Mucosa of rectum (tissue), 2 donors: ENCODE results near the gene ATRNL1.

Experiments used
- H3K27ac ChIP-seq, 2 donors: one replicate each; pipeline ENCODE4 v1.7.0; 2013; ENCODE audit warnings: inconsistent platforms in 2 of 2, low read depth in 2 of 2, low read length in 2 of 2
- H3K27me3 ChIP-seq, 2 donors: one replicate each; pipeline ENCODE4 v1.7.0; 2013; ENCODE audit warnings: low read length in 2 of 2; ENCODE audit not compliant: control insufficient read depth in 2 of 2, insufficient read depth in 2 of 2
- H3K36me3 ChIP-seq, 2 donors: one replicate each; pipeline ENCODE4 v1.7.0; 2013; ENCODE audit warnings: low read length in 2 of 2; ENCODE audit not compliant: control insufficient read depth in 2 of 2, insufficient read depth in 2 of 2
- H3K4me1 ChIP-seq, 2 donors: one replicate each; pipeline ENCODE4 v1.7.0; 2013; ENCODE audit warnings: low read length in 2 of 2, mild to moderate bottlenecking in 1 of 2; ENCODE audit not compliant: control insufficient read depth in 2 of 2, insufficient read depth in 2 of 2
- H3K4me3 ChIP-seq, 2 donors: one replicate each; pipeline ENCODE4 v1.7.0; 2013; ENCODE audit warnings: low read length in 2 of 2
- H3K9ac ChIP-seq, 2 donors: one replicate each; pipeline ENCODE4 v1.7.0; 2013; ENCODE audit warnings: low read length in 2 of 2, low read depth in 1 of 2, mild to moderate bottlenecking in 1 of 2
- H3K9me3 ChIP-seq, 2 donors: one replicate each; pipeline ENCODE4 v1.7.0; 2013; ENCODE audit warnings: low read length in 2 of 2; ENCODE audit not compliant: control insufficient read depth in 2 of 2
- donor health status: healthy.
- donor health status: Normal muscosa, but diverticular disease.

Gene ATRNL1

GRCh38 chr10:115653473-115653872 is 560.3 kb downstream of the ATRNL1 start:
- Histone ChIP-seq H3K4me1 (no peaks in the 10 kb centered on the region), H3K9me3 (no peaks in the 10 kb centered on the region), H3K9ac (no peak overlapping the region), H3K36me3 (no peaks in the 10 kb centered on the region), H3K4me3 (no peak overlapping the region), H3K27me3 (no peaks in the 10 kb centered on the region), H3K27ac (no peak overlapping the region)

- no peaks in the 10 kb centered on the region for H3K36me3 ChIP-seq
- no peaks in the 10 kb centered on the region for H3K27me3 ChIP-seq
- H3K9ac ChIP-seq: no peak overlapping the region
- H3K4me1 ChIP-seq: no peaks in the 10 kb centered on the region
- no peak overlapping the region for H3K4me3 ChIP-seq
- no peak overlapping the region for H3K27ac ChIP-seq
- H3K9me3 ChIP-seq: no peaks in the 10 kb centered on the region
Measured at GRCh38 chr10:115654961-115655360, 561.8 kb downstream of the ATRNL1 start.

- Histone ChIP-seq H3K27ac (no peak overlapping the region), H3K27me3 (no peaks in the 10 kb centered on the region), H3K36me3 (no peaks in the 10 kb centered on the region), H3K9ac (no peak overlapping the region), H3K4me3 (no peak overlapping the region), H3K4me1 (no peaks in the 10 kb centered on the region), H3K9me3 (no peaks in the 10 kb centered on the region)
Measured at GRCh38 chr10:115657161-115657860, 564.1 kb downstream of the ATRNL1 start.

GRCh38 chr10:115659616-115660015 is 566.5 kb downstream of the ATRNL1 start:
- no peaks in the 10 kb centered on the region for H3K27me3 ChIP-seq
- H3K4me1 ChIP-seq: no peaks in the 10 kb centered on the region
- H3K4me3 ChIP-seq: no peak overlapping the region
- no peak overlapping the region for H3K9ac ChIP-seq
- no peak overlapping the region for H3K27ac ChIP-seq
- no peaks in the 10 kb centered on the region for H3K36me3 ChIP-seq
- no peaks in the 10 kb centered on the region for H3K9me3 ChIP-seq

- Histone ChIP-seq H3K27me3 (no peaks in the 10 kb centered on the region), H3K9ac (no peak overlapping the region), H3K27ac (no peak overlapping the region), H3K36me3 (no peaks in the 10 kb centered on the region), H3K9me3 (no peaks in the 10 kb centered on the region), H3K4me1 (no peaks in the 10 kb centered on the region), H3K4me3 (no peak overlapping the region)
Measured at GRCh38 chr10:115660391-115660790, 567.2 kb downstream of the ATRNL1 start.

GRCh38 chr10:115662422-115662821 is 569.3 kb downstream of the ATRNL1 start:
- H3K9ac ChIP-seq: no peak overlapping the region
- no peaks in the 10 kb centered on the region for H3K27me3 ChIP-seq
- no peaks in the 10 kb centered on the region for H3K36me3 ChIP-seq
- no peak overlapping the region for H3K4me3 ChIP-seq
- no peak overlapping the region for H3K27ac ChIP-seq
- no peaks in the 10 kb centered on the region for H3K9me3 ChIP-seq
- no peaks in the 10 kb centered on the region for H3K4me1 ChIP-seq

- no peaks in the 10 kb centered on the region for H3K9me3 ChIP-seq
- no peaks in the 10 kb centered on the region for H3K36me3 ChIP-seq
- no peaks in the 10 kb centered on the region for H3K27me3 ChIP-seq
Measured at GRCh38 chr10:115665549-115665948, 572.4 kb downstream of the ATRNL1 start.

GRCh38 chr10:115674496-115674895 is 581.3 kb downstream of the ATRNL1 start:
- no peak overlapping the region for H3K4me3 ChIP-seq
- no peaks in the 10 kb centered on the region for H3K4me1 ChIP-seq
- no peak overlapping the region for H3K27ac ChIP-seq
- H3K27me3 ChIP-seq: no peaks in the 10 kb centered on the region
- no peaks in the 10 kb centered on the region for H3K36me3 ChIP-seq
- H3K9ac ChIP-seq: no peak overlapping the region
- no peaks in the 10 kb centered on the region for H3K9me3 ChIP-seq

More at GRCh38 chr10:115665549-115665948, 572.4 kb downstream of the ATRNL1 start:
- no peak overlapping the region for H3K27ac ChIP-seq
- no peak overlapping the region for H3K9ac ChIP-seq
- no peak overlapping the region for H3K4me3 ChIP-seq
- no peaks in the 10 kb centered on the region for H3K4me1 ChIP-seq

GRCh38 chr10:115696747-115697146 is 603.6 kb downstream of the ATRNL1 start:
- Histone ChIP-seq H3K4me3 (no peak overlapping the region), H3K36me3 (no peaks in the 10 kb centered on the region), H3K27me3 (no peaks in the 10 kb centered on the region), H3K4me1 (no peaks in the 10 kb centered on the region), H3K9ac (no peak overlapping the region), H3K27ac (no peak overlapping the region), H3K9me3 (no peaks in the 10 kb centered on the region)

GRCh38 chr10:115706026-115706425 is 612.9 kb downstream of the ATRNL1 start:
- no peaks in the 10 kb centered on the region for H3K36me3 ChIP-seq
- no peak overlapping the region for H3K4me3 ChIP-seq
- no peaks in the 10 kb centered on the region for H3K4me1 ChIP-seq
- no peaks in the 10 kb centered on the region for H3K9me3 ChIP-seq
- no peak overlapping the region for H3K9ac ChIP-seq
- no peak overlapping the region for H3K27ac ChIP-seq
- H3K27me3 ChIP-seq: no peaks in the 10 kb centered on the region
